Peyer's patch (tissue), 4 donors: Measurements from ENCODE around the gene PIP5K1B. TPM values are rescaled to one million over a fixed set of nuclear protein-coding genes. Genes with fewer than 3 reads are reported as not detected.

Experiments
- DNase-seq, 3 donors: peaks; one replicate each; pipeline ENCODE4 v3.0.0-alpha.2; 2017 to 2019
- H3K27ac ChIP-seq, 4 donors: fragments of 200-600 bp; sonication (generic); one replicate each; pipeline ENCODE4 v1.5.1; 2016 to 2019
- H3K27me3 ChIP-seq, 2 donors: fragments of 200-600 bp; sonication (generic); one replicate each; pipeline ENCODE4 v1.5.1; 2019
- H3K36me3 ChIP-seq, 3 donors: fragments of 200-600 bp; sonication (generic); one replicate each; pipeline ENCODE4 v1.5.1; 2016 to 2019
- H3K4me1 ChIP-seq, 4 donors: fragments of 200-600 bp; sonication (generic); one replicate each; pipeline ENCODE4 v1.5.1; 2016 to 2019
- H3K4me3 ChIP-seq, 4 donors: fragments of 200-600 bp; sonication (generic); 1 replicate in 3 of 4; 2 replicates in 1 of 4; pipeline ENCODE4 v1.5.1; 2016 to 2019; ENCODE audit warnings: mild to moderate bottlenecking in 1 of 4
- H3K9me3 ChIP-seq, 4 donors: fragments of 200-600 bp; sonication (generic); one replicate each; pipeline ENCODE4 v1.5.1; 2016 to 2019; ENCODE audit warnings: mild to moderate bottlenecking in 1 of 4
- POLR2A ChIP-seq, 2 donors: fragments of 450-650 bp; IDR thresholded peaks; one replicate each; pipeline ENCODE4 v1.5.1; 2017; ENCODE audit warnings: antibody characterized with exemption in 2 of 2, mild to moderate bottlenecking in 2 of 2, moderate library complexity in 2 of 2
- total RNA-seq, 4 donors: library from RNA; depleted of rRNA; stranded (reverse); fragments of >200 nt; gene quantifications; one replicate each; pipeline ENCODE4 v1.1.0, GENCODE V29; 2016
- TF ChIP-seq, protein P1 (sequence below), 6 experiments: fragments of 450-650 bp in 4 of 6; fragments of 200-600 bp in 2 of 6; sonication (generic) in 1 of 6; IDR thresholded peaks; one replicate each; pipeline ENCODE4 v1.5.1; 2017 to 2019; ENCODE audit warnings: antibody characterized with exemption in 6 of 6, mild to moderate bottlenecking in 3 of 6, moderate library complexity in 1 of 6

PIP5K1B gene
- total RNA-seq, 4 donors from 2014 or later = 15.7 to 60.1 (median 54.4) TPM

DNA sequence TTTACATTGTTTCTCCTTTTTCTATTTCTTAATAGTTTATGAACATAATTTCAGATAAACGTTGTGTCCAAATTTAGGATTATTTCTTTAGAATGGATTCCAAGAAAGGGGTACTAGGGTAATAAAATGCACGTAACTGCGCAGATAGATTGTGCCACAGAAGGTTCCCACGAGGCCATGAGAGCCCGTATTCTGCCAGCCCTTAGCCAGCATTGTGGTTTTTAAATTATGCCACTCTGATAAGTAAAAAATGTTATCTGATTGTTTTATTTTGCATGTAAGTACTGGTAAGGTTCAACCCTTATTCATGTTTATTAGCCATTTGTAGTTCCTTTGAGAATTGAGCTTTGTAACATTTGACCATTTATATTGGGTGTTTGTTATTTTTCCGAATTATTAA lies 220.1 kb downstream of the PIP5K1B start:
- Histone ChIP-seq H3K36me3 (no peaks in the 10 kb centered on the region), H3K4me3 (no peak overlapping the region), H3K9me3 (no peaks in the 10 kb centered on the region), H3K27ac (no peak overlapping the region), H3K27me3 (no peaks in the 10 kb centered on the region), H3K4me1 (no peaks in the 10 kb centered on the region)
- no peak for DNase-seq
- no peak for TF ChIP-seq POLR2A (IDR thresholded peaks at IDR 0.05)
- TF ChIP-seq, protein P1, sequence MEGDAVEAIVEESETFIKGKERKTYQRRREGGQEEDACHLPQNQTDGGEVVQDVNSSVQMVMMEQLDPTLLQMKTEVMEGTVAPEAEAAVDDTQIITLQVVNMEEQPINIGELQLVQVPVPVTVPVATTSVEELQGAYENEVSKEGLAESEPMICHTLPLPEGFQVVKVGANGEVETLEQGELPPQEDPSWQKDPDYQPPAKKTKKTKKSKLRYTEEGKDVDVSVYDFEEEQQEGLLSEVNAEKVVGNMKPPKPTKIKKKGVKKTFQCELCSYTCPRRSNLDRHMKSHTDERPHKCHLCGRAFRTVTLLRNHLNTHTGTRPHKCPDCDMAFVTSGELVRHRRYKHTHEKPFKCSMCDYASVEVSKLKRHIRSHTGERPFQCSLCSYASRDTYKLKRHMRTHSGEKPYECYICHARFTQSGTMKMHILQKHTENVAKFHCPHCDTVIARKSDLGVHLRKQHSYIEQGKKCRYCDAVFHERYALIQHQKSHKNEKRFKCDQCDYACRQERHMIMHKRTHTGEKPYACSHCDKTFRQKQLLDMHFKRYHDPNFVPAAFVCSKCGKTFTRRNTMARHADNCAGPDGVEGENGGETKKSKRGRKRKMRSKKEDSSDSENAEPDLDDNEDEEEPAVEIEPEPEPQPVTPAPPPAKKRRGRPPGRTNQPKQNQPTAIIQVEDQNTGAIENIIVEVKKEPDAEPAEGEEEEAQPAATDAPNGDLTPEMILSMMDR (IDR thresholded peaks at IDR 0.05) = no peak

DNA sequence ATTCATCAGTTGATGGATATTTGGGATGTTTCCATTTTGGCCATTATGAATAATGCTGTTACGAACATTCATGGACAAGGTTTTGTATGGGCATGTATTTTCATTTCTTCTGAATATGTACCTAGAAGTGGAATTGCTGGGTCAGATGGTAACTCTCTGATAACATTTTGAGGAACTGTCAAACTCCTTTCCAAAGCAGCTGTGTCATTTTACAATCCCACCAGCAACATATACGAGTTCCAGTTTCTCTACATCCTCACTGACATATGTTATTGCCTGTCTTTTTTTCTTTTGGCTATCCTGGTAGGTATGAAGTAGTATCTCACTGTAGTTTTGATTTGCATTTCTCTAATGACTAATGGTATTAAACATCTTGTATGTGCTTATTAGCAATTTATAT lies 222.1 kb downstream of the PIP5K1B start:
- TF ChIP-seq, protein P1 (IDR thresholded peaks at IDR 0.05) = no peak
- no peak for TF ChIP-seq POLR2A (IDR thresholded peaks at IDR 0.05)
- Histone ChIP-seq H3K27me3 (no peaks in the 10 kb centered on the region), H3K36me3 (no peaks in the 10 kb centered on the region), H3K27ac (no peak overlapping the region), H3K4me1 (no peaks in the 10 kb centered on the region), H3K9me3 (no peaks in the 10 kb centered on the region), H3K4me3 (no peak overlapping the region)
- DNase-seq = no peak

DNA sequence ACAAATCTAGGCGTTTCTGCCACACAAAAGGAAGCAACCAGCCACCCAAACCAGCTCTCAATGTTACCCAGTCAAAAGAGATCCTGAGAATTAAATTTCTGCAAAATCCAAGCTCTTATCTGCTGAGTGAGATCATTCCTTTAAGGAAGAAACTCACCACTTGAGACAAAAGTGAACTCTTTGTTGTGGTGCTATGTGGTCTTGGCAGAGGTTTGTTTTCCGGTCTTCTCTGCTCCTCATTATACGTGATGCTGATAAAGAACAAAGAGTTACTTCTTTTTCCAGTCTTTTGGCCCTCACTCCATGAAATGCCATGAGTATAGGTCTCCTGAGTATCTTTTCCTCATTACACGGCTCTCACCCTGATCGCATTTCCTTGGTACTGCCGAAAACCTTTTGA lies 226.8 kb downstream of the PIP5K1B start:
- Histone ChIP-seq H3K27me3 (no peaks in the 10 kb centered on the region), H3K9me3 (no peaks in the 10 kb centered on the region), H3K27ac (no peak overlapping the region), H3K36me3 (no peaks in the 10 kb centered on the region), H3K4me1 (no peaks in the 10 kb centered on the region), H3K4me3 (no peak overlapping the region)
- TF ChIP-seq POLR2A (IDR thresholded peaks at IDR 0.05) = no peak
- TF ChIP-seq, protein P1 (IDR thresholded peaks at IDR 0.05) = no peak
- no peak for DNase-seq

DNA sequence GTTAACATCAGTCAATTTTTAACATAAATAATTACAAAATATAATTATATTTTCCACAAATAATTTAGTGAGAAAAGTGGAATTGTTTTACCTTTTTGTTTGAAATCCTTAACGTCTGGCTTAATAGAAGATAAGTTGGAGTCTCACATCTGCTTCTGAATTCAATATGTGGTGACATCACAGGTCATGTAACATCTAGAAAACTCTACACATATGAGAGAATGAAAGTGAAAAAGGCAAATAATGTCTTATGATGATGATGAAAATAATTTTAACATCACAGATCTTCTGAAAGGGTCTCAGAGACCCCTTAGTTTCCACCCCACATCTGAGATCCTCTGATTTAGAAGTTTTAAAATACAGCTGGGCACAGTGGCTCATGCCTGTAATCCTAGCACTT lies 227.4 kb downstream of the PIP5K1B start:
- no peaks in the 10 kb centered on the region for H3K36me3 ChIP-seq
- TF ChIP-seq POLR2A (IDR thresholded peaks at IDR 0.05) = no peak
- TF ChIP-seq, protein P1 (IDR thresholded peaks at IDR 0.05) = no peak
- no peaks in the 10 kb centered on the region for H3K9me3 ChIP-seq
- no peak overlapping the region for H3K27ac ChIP-seq
- DNase-seq = no peak
- no peaks in the 10 kb centered on the region for H3K27me3 ChIP-seq
- no peak overlapping the region for H3K4me3 ChIP-seq
- H3K4me1 ChIP-seq = no peaks in the 10 kb centered on the region

DNA sequence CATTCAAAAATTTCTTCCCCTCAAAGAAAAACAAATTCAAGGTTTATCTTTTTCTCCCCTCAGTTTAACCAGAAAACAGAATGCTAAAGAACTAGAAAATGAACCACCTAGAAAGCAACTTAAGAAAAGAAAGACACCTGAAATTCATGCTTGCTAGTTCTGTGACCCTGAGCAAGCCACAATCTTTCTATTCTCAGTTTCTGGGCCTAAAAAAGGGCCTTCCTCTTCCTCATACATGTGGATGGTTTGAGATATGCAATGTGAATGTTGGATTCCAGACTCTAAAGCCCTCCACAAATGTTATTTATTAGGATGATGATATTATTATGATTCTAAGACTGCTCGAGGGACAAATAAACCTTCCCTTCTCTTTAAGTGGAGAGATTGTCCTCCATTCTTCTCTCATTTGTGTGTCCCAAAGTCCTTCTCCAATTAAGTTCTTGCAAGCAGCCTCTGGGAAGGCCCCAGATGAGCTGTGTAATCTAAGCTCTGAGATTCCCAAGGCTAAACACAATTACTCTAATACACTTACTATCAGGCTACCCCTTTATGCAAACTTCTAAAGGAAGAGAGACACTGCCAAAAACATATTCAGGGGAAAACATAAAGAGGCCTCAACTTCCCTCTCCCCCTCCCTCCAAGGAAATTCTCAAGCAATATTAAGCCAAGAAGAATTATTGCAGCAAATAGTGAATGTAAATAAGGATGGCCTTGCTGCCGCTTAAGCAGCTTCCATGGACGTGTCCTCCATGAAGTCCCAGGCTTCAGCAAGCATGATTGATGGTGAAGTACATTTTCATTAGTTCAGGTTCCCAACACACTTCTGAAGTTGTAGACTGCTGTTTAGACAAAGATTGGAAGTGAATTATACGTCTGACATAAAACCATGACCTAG lies 228.6 kb downstream of the PIP5K1B start:
- Histone ChIP-seq H3K36me3 (no peaks in the 10 kb centered on the region), H3K27ac (no peak overlapping the region), H3K4me3 (no peak overlapping the region), H3K9me3 (no peaks in the 10 kb centered on the region), H3K27me3 (no peaks in the 10 kb centered on the region), H3K4me1 (no peaks in the 10 kb centered on the region)
- TF ChIP-seq POLR2A (IDR thresholded peaks at IDR 0.05) = no peak
- TF ChIP-seq, protein P1 (IDR thresholded peaks at IDR 0.05) = no peak
- DNase-seq = no peak
